ENCODE data around the gene TPM2. TPM values are rescaled to one million over a fixed set of nuclear protein-coding genes. Genes with fewer than 3 reads are reported as not detected.

The TPM2 gene
- total and polyA plus RNA-seq, 9 of the 15 experiments (the other 6 are each of a cell fraction or from before 2014, with no cell fraction given), result 0.28 to 16.1 (median 4.5) TPM

DNA sequence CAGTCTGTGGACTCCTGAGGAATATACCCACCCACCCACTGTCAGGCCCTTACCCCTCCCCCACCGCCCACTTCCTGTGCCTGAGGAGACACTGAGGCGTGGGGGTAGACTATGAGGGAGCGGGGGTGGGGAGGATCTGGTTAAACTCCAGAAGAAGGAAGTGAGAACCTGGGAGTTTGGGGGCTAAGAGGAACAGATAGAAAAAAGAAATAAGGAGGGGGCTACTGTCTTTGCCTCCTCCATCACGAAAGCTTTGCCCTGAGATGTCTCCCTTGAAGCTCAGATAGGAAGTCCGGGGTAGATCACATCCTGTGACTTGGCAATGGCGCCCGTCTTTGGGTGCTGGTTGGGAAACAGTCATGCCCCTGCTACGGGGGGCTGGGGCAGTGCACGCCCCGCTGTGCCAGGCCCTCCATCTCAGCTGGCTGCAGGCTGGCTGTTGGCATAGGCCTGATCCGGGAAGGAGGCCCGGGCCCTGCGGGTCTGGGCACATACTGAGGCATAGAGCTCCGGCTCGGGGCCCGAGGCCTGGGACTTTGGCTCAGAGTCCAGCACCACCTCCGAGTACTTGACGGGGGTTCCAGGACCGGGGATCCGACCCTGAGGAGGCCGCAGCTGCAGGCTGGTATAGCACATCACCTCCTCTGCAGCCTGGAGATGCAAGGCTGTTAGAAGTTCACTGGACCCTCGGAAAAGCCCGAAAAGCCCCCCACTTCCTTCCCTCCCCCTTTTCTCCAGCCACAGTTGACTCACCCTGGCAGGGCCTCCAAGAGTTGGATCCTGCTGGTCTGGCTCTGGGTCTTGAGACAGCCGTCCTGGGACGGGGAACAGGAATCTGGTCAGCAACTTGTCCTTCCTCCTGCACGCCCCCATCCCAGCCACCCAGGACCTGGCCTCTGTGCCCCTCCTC lies 40.0 kb downstream of the TPM2 start (continued):
- 0 out of 2 replicates have a peak, but pooled peaks have one; percentile 34 for TF ChIP-seq RNF2 (IDR thresholded peaks at IDR 0.05)
- TF ChIP-seq, protein P1, sequence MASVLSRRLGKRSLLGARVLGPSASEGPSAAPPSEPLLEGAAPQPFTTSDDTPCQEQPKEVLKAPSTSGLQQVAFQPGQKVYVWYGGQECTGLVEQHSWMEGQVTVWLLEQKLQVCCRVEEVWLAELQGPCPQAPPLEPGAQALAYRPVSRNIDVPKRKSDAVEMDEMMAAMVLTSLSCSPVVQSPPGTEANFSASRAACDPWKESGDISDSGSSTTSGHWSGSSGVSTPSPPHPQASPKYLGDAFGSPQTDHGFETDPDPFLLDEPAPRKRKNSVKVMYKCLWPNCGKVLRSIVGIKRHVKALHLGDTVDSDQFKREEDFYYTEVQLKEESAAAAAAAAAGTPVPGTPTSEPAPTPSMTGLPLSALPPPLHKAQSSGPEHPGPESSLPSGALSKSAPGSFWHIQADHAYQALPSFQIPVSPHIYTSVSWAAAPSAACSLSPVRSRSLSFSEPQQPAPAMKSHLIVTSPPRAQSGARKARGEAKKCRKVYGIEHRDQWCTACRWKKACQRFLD (CRISPR knock-in tag; IDR thresholded peaks at IDR 0.05), result 0 out of 2 replicates have a peak, but pooled peaks have one; percentile 33
- no peak for TF ChIP-seq ZNF121 (CRISPR knock-in tag; conservative IDR thresholded peaks at IDR 0.05)
- TF ChIP-seq ZBTB7A (IDR thresholded peaks at IDR 0.05; ENCODE audit: borderline replicate concordance, control insufficient read depth, low read depth, low read length), result 0 out of 2 replicates have a peak, but pooled peaks have one; percentile 16
- no peak for TF ChIP-seq MAFG (tag; conservative IDR thresholded peaks at IDR 0.05)
- TF ChIP-seq EP300 (IDR thresholded peaks at IDR 0.05; ENCODE audit: low read length), result peak; percentile 29; the same call in 1 of the 2 replicates
- TF ChIP-seq NEUROD1 (IDR thresholded peaks at IDR 0.05; ENCODE audit: borderline replicate concordance, low read depth, low read length, partially characterized antibody), result no peak
- no peak for TF ChIP-seq ARID1B (IDR thresholded peaks at IDR 0.05)
- TF ChIP-seq GABPA (tag; conservative IDR thresholded peaks at IDR 0.05; ENCODE audit: low read depth), result peak; percentile 31; the same call in 1 of the 2 replicates
